Stomach (tissue), 9 donors: Measurements from ENCODE around the gene MTX1. TPM values are rescaled to one million over a fixed set of nuclear protein-coding genes. Genes with fewer than 3 reads are reported as not detected.

Source experiments
- DNase-seq, 2 donors: peaks; one replicate each; pipeline versions ENCODE4 v3.0.0 to v3.0.0-alpha.2; 2013 to 2019
- H3K27ac ChIP-seq, 5 donors: fragments of 200-600 bp in 4 of 5; sonication (generic) in 4 of 5; one replicate each; pipeline ENCODE4 v1.5.1; 2013 to 2019; ENCODE audit warnings: mild to moderate bottlenecking in 1 of 5, moderate library complexity in 1 of 5
- H3K27me3 ChIP-seq, 3 donors: fragments of 200-600 bp; sonication (generic); one replicate each; pipeline ENCODE4 v1.5.1; 2017 to 2019; ENCODE audit warnings: mixed run types in 1 of 3
- H3K36me3 ChIP-seq, 4 donors: fragments of 200-600 bp; sonication (generic); 1 replicate in 3 of 4; 2 replicates in 1 of 4; pipeline ENCODE4 v1.5.1; 2016 to 2019
- H3K4me1 ChIP-seq, 4 donors: fragments of 200-600 bp; sonication (generic); one replicate each; pipeline ENCODE4 v1.5.1; 2016 to 2019
- H3K4me3 ChIP-seq, 4 donors: fragments of 200-600 bp; sonication (generic) in 3 of 4; one replicate each; pipeline ENCODE4 v1.5.1; 2016 to 2019; ENCODE audit warnings: mild to moderate bottlenecking in 1 of 4
- H3K9me3 ChIP-seq, 4 donors: fragments of 200-600 bp; sonication (generic); one replicate each; pipeline ENCODE4 v1.5.1; 2016 to 2019
- EP300 ChIP-seq: sonication (generic); formaldehyde crosslinking; IDR thresholded peaks from one replicate; pipeline ENCODE4 v1.6.1; 2017; ENCODE audit warnings: antibody characterized with exemption
- POLR2A ChIP-seq, 4 donors: fragments of 450-650 bp; IDR thresholded peaks; one replicate each; pipeline ENCODE4 v1.6.1; 2016; ENCODE audit warnings: antibody characterized with exemption in 4 of 4, control low read depth in 2 of 4, mild to moderate bottlenecking in 1 of 4, moderate library complexity in 1 of 4
- POLR2AphosphoS5 ChIP-seq, 3 donors: sonication (generic); formaldehyde crosslinking; IDR thresholded peaks; one replicate each; pipeline ENCODE4 v1.6.1; 2016; ENCODE audit warnings: antibody characterized with exemption in 3 of 3
- WGBS, 5 donors: extraction: QIAGEN DNeasy Blood & Tissue Kit in 3 of 5; methylation state at CpG; one replicate each; pipeline versions ENCODE4 v1.1.5 to v1.1.7; 2013 to 2018; 5-methylcytosine and 5-hydroxymethylcytosine counted together
- intact Hi-C: fragments of 100-400 bp; cut with DNase I; formaldehyde crosslinking; loops from one replicate; pipeline ENCODE4 v1.15.1; 2023; ENCODE audit warnings: low total_unique reads
- polyA plus RNA-seq, 3 donors: library from polyadenylated mRNA; stranded (reverse); fragments of 200-250 nt; gene quantifications; one replicate each; pipeline ENCODE4 v1.2.3, GENCODE V29; 2013
- total RNA-seq, 5 donors: library from RNA; depleted of rRNA; stranded (reverse); fragments of >200 nt; gene quantifications; one replicate each; pipeline versions ENCODE4 v1.1.0 to v1.2.3, GENCODE V29; 2014 to 2016
- TF ChIP-seq, protein P1 (sequence below), 7 experiments: fragments of 450-650 bp in 4 of 7; fragments of 200-600 bp in 3 of 7; sonication (generic) in 3 of 7; IDR thresholded peaks; one replicate each; pipeline ENCODE4 v1.5.1; 2016 to 2019; ENCODE audit warnings: antibody characterized with exemption in 7 of 7, control low read depth in 2 of 7, mild to moderate bottlenecking in 1 of 7
- donor health status: healthy with polysubstance abuse.
- donor health status: Bipolar disorder and iron deficiency.
- donor health status: healthy.

MTX1 gene
- total and polyA plus RNA-seq, 8 donors: 1.2 to 71.1 (median 36.9) TPM

DNA sequence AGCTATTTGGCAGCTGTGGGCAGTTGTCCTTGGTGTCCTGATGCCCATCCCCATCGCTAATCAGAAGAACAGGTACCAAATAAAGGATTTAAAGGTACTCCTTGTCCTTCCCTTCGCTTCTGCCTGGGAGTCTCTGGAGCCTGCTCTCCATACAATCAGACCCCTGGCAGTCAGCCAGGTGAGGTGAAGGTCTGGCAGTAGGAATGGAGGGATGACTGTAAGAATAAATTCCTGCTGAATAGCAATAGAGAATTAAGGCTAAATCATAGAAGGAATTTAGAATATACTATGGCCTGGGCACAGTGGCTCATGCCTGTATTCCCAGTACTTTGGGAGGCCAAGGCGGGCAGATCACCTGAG lies 10.0 kb upstream of the MTX1 start:
- H3K27me3 ChIP-seq: no peaks in the 10 kb centered on the region
- WGBS, 5 donors: 92 to 97% (median 95%) methylated on average over 3 of the region's 3 CpGs
- intact Hi-C loops: no loop called here
- H3K9me3 ChIP-seq: no peaks in the 10 kb centered on the region
- no peak overlapping the region for H3K27ac ChIP-seq
- TF ChIP-seq EP300: no peak
- TF ChIP-seq POLR2A (IDR thresholded peaks at IDR 0.05): no peak
- TF ChIP-seq, protein P1, sequence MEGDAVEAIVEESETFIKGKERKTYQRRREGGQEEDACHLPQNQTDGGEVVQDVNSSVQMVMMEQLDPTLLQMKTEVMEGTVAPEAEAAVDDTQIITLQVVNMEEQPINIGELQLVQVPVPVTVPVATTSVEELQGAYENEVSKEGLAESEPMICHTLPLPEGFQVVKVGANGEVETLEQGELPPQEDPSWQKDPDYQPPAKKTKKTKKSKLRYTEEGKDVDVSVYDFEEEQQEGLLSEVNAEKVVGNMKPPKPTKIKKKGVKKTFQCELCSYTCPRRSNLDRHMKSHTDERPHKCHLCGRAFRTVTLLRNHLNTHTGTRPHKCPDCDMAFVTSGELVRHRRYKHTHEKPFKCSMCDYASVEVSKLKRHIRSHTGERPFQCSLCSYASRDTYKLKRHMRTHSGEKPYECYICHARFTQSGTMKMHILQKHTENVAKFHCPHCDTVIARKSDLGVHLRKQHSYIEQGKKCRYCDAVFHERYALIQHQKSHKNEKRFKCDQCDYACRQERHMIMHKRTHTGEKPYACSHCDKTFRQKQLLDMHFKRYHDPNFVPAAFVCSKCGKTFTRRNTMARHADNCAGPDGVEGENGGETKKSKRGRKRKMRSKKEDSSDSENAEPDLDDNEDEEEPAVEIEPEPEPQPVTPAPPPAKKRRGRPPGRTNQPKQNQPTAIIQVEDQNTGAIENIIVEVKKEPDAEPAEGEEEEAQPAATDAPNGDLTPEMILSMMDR (IDR thresholded peaks at IDR 0.05): no peak
- TF ChIP-seq POLR2AphosphoS5 (IDR thresholded peaks at IDR 0.05): no peak
- H3K4me1 ChIP-seq: peaks cover 22 to 37% (median 25%) of the 10 kb centered on the region in 4 donors
- DNase-seq: peak in 1 of 2 donors; percentile 25
- no peak overlapping the region for H3K4me3 ChIP-seq
- peaks cover 3 to 50% (median 40%) of the 10 kb centered on the region in 4 donors for H3K36me3 ChIP-seq

DNA sequence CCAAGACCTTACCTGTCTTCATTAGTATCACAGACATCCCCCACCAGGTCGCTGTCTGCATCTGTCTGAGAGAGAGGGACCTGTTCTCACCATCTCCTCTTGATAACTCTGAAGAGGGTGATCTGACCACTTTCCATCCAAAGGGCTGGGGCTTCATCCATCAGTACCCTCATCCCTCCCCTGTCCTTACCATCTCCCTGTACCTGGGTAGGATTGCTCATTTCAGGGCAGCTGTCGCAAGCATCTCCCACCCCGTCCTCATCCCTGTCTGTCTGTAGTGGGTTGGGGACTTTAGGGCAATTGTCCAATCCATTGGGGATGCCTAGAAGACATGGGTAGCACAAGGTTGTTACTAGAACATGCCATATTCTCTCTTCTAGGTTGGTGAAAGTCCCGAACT lies 8.7 kb upstream of the MTX1 start:
- DNase-seq: no peak
- Histone ChIP-seq H3K27me3 (no peaks in the 10 kb centered on the region), H3K4me1 (peaks cover 11 to 24% (median 13%) of the 10 kb centered on the region in 4 donors), H3K36me3 (peaks cover 3 to 50% (median 40%) of the 10 kb centered on the region in 4 donors), H3K4me3 (no peak overlapping the region), H3K9me3 (no peaks in the 10 kb centered on the region), H3K27ac (no peak overlapping the region)
- 85 to 92% (median 88%) methylated on average over 4 of the region's 4 CpGs for WGBS, 5 donors
- intact Hi-C loops: no loop called here
- no peak for TF ChIP-seq EP300
- TF ChIP-seq, protein P1 (IDR thresholded peaks at IDR 0.05): no peak

DNA sequence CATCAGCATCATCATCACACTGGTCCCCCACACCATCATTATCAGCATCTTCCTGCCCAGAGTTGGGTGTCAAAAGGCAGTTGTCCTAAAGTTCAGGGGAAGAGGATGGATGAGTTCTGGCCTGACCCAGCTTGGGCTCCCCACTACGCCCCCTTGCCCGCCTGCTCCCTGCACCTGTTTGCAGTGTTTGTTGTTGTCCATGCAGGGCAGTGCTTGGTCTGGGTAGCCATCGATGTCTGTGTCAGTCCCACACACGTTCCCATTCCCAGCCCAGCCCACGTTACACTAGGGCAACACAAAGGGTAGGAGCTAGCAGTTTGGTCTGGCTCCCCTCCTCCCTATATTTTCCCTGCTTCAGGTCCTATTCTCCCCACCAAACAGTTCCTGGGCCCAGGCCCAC lies 7.6 kb upstream of the MTX1 start:
- WGBS, 5 donors: 84 to 92% (median 90%) methylated on average over 5 of the region's 5 CpGs
- H3K4me1 ChIP-seq: peaks cover 0 to 15% (median 2%) of the 10 kb centered on the region in 4 donors
- no peaks in the 10 kb centered on the region for H3K27me3 ChIP-seq
- DNase-seq: no peak
- TF ChIP-seq, protein P1 (IDR thresholded peaks at IDR 0.05): no peak
- no peak for TF ChIP-seq POLR2A (IDR thresholded peaks at IDR 0.05)
- no peak for TF ChIP-seq EP300
- no peak for TF ChIP-seq POLR2AphosphoS5 (IDR thresholded peaks at IDR 0.05)
- no peak overlapping the region for H3K27ac ChIP-seq
- H3K36me3 ChIP-seq: peaks cover 3 to 50% (median 40%) of the 10 kb centered on the region in 4 donors
- no peak overlapping the region for H3K4me3 ChIP-seq
- intact Hi-C loops: no loop called here
- H3K9me3 ChIP-seq: no peaks in the 10 kb centered on the region

GRCh38 chr1:155202198-155202597 lies 6.3 kb upstream of the MTX1 start:
- intact Hi-C loops: no loop called here
- Histone ChIP-seq H3K4me1 (peaks cover 6 to 15% (median 10%) of the 10 kb centered on the region in 4 donors), H3K36me3 (peaks cover 3 to 43% (median 34%) of the 10 kb centered on the region in 4 donors), H3K27me3 (no peaks in the 10 kb centered on the region), H3K4me3 (no peak overlapping the region), H3K27ac (no peak overlapping the region), H3K9me3 (no peaks in the 10 kb centered on the region)
- 77 to 92% (median 89%) methylated on average over 3 to 7 of the region's 7 CpGs for WGBS, 5 donors
- DNase-seq: no peak
- no peak for TF ChIP-seq POLR2A (IDR thresholded peaks at IDR 0.05)
- no peak for TF ChIP-seq POLR2AphosphoS5 (IDR thresholded peaks at IDR 0.05)
- TF ChIP-seq, protein P1 (IDR thresholded peaks at IDR 0.05): no peak
- no peak for TF ChIP-seq EP300
